ENCODE results near the gene PARP3. TPM values are rescaled to one million over a fixed set of nuclear protein-coding genes. Genes with fewer than 3 reads are reported as not detected.

Gene PARP3
- total and polyA plus RNA-seq, 9 of the 15 experiments (the other 6 are each of a cell fraction or from before 2014, with no cell fraction given) = 0.46 to 6.6 (median 4.5) TPM

GRCh38 chr3:51982838-51983577 is 40.8 kb downstream of the PARP3 start, which contains the start of gene ACY1 (continued):
- TF ChIP-seq KDM4B (IDR thresholded peaks at IDR 0.05; ENCODE audit: borderline replicate concordance in 2 of 2, low read depth in 1 of 2) (no peak; a peak in 1 of 4 replicates), ZBTB43 (CRISPR knock-in tag; IDR thresholded peaks at IDR 0.05) (no peak), NFRKB (IDR thresholded peaks at IDR 0.05; ENCODE audit: low read depth) (no peak), NKRF (IDR thresholded peaks at IDR 0.05; ENCODE audit: borderline replicate concordance) (no peak; the same call in none of the 2 replicates), SLC30A9 (CRISPR knock-in tag; IDR thresholded peaks at IDR 0.05) (no peak), ZC3H11A (IDR thresholded peaks at IDR 0.05; ENCODE audit: low read depth, low read length) (no peak; the same call in 1 of the 2 replicates), HDAC1 (IDR thresholded peaks at IDR 0.05) (peak in 1 of 2 experiments; percentile 78; a peak in 2 of 4 replicates), PTBP1 (IDR thresholded peaks at IDR 0.05; ENCODE audit: low read depth, low read length) (no peak), MAFG (tag; conservative IDR thresholded peaks at IDR 0.05) (no peak), SMARCE1 (IDR thresholded peaks at IDR 0.05) (no peak), ZNF354B (CRISPR knock-in tag; IDR thresholded peaks at IDR 0.05) (no peak), ZNF707 (CRISPR knock-in tag; conservative IDR thresholded peaks at IDR 0.05) (no peak)
- TF ChIP-seq, protein P1, sequence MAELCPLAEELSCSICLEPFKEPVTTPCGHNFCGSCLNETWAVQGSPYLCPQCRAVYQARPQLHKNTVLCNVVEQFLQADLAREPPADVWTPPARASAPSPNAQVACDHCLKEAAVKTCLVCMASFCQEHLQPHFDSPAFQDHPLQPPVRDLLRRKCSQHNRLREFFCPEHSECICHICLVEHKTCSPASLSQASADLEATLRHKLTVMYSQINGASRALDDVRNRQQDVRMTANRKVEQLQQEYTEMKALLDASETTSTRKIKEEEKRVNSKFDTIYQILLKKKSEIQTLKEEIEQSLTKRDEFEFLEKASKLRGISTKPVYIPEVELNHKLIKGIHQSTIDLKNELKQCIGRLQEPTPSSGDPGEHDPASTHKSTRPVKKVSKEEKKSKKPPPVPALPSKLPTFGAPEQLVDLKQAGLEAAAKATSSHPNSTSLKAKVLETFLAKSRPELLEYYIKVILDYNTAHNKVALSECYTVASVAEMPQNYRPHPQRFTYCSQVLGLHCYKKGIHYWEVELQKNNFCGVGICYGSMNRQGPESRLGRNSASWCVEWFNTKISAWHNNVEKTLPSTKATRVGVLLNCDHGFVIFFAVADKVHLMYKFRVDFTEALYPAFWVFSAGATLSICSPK (IDR thresholded peaks at IDR 0.05; ENCODE audit: borderline replicate concordance) = no peak
- TF ChIP-seq, protein P2, sequence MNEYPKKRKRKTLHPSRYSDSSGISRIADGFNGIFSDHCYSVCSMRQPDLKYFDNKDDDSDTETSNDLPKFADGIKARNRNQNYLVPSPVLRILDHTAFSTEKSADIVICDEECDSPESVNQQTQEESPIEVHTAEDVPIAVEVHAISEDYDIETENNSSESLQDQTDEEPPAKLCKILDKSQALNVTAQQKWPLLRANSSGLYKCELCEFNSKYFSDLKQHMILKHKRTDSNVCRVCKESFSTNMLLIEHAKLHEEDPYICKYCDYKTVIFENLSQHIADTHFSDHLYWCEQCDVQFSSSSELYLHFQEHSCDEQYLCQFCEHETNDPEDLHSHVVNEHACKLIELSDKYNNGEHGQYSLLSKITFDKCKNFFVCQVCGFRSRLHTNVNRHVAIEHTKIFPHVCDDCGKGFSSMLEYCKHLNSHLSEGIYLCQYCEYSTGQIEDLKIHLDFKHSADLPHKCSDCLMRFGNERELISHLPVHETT (CRISPR knock-in tag; conservative IDR thresholded peaks at IDR 0.05 in 1 of 2, IDR thresholded peaks at IDR 0.05 in 1 of 2) = peak in 1 of 2 experiments; percentile 99; a peak in 2 of 4 replicates
- TF ChIP-seq, protein P3, sequence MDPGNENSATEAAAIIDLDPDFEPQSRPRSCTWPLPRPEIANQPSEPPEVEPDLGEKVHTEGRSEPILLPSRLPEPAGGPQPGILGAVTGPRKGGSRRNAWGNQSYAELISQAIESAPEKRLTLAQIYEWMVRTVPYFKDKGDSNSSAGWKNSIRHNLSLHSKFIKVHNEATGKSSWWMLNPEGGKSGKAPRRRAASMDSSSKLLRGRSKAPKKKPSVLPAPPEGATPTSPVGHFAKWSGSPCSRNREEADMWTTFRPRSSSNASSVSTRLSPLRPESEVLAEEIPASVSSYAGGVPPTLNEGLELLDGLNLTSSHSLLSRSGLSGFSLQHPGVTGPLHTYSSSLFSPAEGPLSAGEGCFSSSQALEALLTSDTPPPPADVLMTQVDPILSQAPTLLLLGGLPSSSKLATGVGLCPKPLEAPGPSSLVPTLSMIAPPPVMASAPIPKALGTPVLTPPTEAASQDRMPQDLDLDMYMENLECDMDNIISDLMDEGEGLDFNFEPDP (CRISPR knock-in tag; IDR thresholded peaks at IDR 0.05) = no peak
- TF ChIP-seq, protein P4, sequence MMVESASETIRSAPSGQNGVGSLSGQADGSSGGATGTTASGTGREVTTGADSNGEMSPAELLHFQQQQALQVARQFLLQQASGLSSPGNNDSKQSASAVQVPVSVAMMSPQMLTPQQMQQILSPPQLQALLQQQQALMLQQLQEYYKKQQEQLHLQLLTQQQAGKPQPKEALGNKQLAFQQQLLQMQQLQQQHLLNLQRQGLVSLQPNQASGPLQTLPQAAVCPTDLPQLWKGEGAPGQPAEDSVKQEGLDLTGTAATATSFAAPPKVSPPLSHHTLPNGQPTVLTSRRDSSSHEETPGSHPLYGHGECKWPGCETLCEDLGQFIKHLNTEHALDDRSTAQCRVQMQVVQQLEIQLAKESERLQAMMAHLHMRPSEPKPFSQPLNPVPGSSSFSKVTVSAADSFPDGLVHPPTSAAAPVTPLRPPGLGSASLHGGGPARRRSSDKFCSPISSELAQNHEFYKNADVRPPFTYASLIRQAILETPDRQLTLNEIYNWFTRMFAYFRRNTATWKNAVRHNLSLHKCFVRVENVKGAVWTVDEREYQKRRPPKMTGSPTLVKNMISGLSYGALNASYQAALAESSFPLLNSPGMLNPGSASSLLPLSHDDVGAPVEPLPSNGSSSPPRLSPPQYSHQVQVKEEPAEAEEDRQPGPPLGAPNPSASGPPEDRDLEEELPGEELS (CRISPR knock-in tag; IDR thresholded peaks at IDR 0.05; ENCODE audit: borderline replicate concordance) = no peak
